ENCODE results near the gene IL26.

Gene IL26

GRCh38 chr12:68169213-68169889, 56.3 kb downstream of the IL26 start:
- H3K27ac Mint-ChIP-seq, result no peak overlapping the region
- H3K9me3 Mint-ChIP-seq, result peaks cover 2% of the 10 kb centered on the region
- H3K4me3 Mint-ChIP-seq, result no peak overlapping the region
- H3K27me3 Mint-ChIP-seq (ENCODE audit: low read depth), result no peaks in the 10 kb centered on the region
- H3K36me3 Mint-ChIP-seq (ENCODE audit: low read depth), result peaks cover 6% of the 10 kb centered on the region
- H3K4me1 Mint-ChIP-seq (ENCODE audit: low read depth), result peaks cover 38% of the 10 kb centered on the region

DNA sequence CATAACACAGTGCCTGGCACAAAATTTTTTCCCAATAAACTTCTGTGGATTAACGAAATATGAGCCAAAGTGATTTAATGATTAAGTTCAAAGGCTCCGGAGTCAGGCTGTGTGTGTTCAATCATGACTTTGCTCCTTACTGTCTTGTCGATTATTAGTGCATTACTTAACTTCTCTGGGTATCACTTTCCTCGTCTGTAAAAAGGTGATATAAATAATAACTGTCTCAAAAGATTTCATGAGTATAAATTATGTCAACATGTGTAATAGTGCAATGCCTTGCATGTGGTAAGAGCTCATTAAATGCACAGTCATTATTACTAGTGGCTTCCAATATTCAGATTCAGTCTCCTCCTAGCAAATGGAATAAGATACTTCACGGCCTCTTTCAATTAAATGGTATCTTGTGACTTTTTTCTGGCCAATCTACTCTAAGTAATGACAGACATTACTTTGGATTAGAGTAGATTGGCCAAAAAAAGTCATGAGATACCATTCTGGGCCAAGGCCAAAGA, 59.2 kb downstream of the IL26 start:
- H3K4me1 Mint-ChIP-seq (ENCODE audit: low read depth), result peaks cover 46% of the 10 kb centered on the region
- no peak overlapping the region for H3K4me3 Mint-ChIP-seq
- peaks cover 2% of the 10 kb centered on the region for H3K36me3 Mint-ChIP-seq (ENCODE audit: low read depth)
- no peaks in the 10 kb centered on the region for H3K27me3 Mint-ChIP-seq (ENCODE audit: low read depth)
- H3K27ac Mint-ChIP-seq, result no peak overlapping the region
- H3K9me3 Mint-ChIP-seq, result no peaks in the 10 kb centered on the region

- Mint-ChIP-seq H3K27me3 (ENCODE audit: low read depth) (no peaks in the 10 kb centered on the region), H3K4me1 (ENCODE audit: low read depth) (peaks cover 40% of the 10 kb centered on the region), H3K27ac (peak overlapping the region; percentile 83), H3K4me3 (peak overlapping the region; percentile 65), H3K9me3 (no peaks in the 10 kb centered on the region), H3K36me3 (ENCODE audit: low read depth) (peaks cover 6% of the 10 kb centered on the region)
These were observed 62.0 kb downstream of the IL26 start for GRCh38 chr12:68163560-68164081.

GRCh38 chr12:68162374-68162773, 63.2 kb downstream of the IL26 start:
- no peaks in the 10 kb centered on the region for H3K9me3 Mint-ChIP-seq
- H3K36me3 Mint-ChIP-seq (ENCODE audit: low read depth), result peaks cover 17% of the 10 kb centered on the region
- H3K4me1 Mint-ChIP-seq (ENCODE audit: low read depth), result peaks cover 44% of the 10 kb centered on the region
- no peak overlapping the region for H3K27ac Mint-ChIP-seq
- no peaks in the 10 kb centered on the region for H3K27me3 Mint-ChIP-seq (ENCODE audit: low read depth)
- no peak overlapping the region for H3K4me3 Mint-ChIP-seq

GRCh38 chr12:68159681-68160304, 65.8 kb downstream of the IL26 start, which contains the start of gene IFNG:
Gene IFNG (minus strand): TSS chr12:68159740. CDS start chr12:68159615, 125 bp downstream.
- H3K27me3 Mint-ChIP-seq (ENCODE audit: low read depth), result no peaks in the 10 kb centered on the region
- no peaks in the 10 kb centered on the region for H3K9me3 Mint-ChIP-seq
- peaks cover 37% of the 10 kb centered on the region for H3K36me3 Mint-ChIP-seq (ENCODE audit: low read depth)
- peaks cover 58% of the 10 kb centered on the region for H3K4me1 Mint-ChIP-seq (ENCODE audit: low read depth)
- H3K4me3 Mint-ChIP-seq, result peak within 1 kb of the TSS; percentile 87
- H3K27ac Mint-ChIP-seq, result peak within 1 kb of the TSS; percentile 82

- Mint-ChIP-seq H3K4me1 (ENCODE audit: low read depth) (peaks cover 53% of the 10 kb centered on the region), H3K9me3 (no peaks in the 10 kb centered on the region), H3K36me3 (ENCODE audit: low read depth) (peaks cover 49% of the 10 kb centered on the region), H3K27me3 (ENCODE audit: low read depth) (no peaks in the 10 kb centered on the region), H3K27ac (peak overlapping the region; percentile 82), H3K4me3 (peak overlapping the region; percentile 87)
These were observed 67.2 kb downstream of the IL26 start for GRCh38 chr12:68158432-68158831.

GRCh38 chr12:68157380-68157779, 68.2 kb downstream of the IL26 start:
- H3K4me3 Mint-ChIP-seq, result peak overlapping the region; percentile 87
- H3K9me3 Mint-ChIP-seq, result no peaks in the 10 kb centered on the region
- no peaks in the 10 kb centered on the region for H3K27me3 Mint-ChIP-seq (ENCODE audit: low read depth)
- H3K36me3 Mint-ChIP-seq (ENCODE audit: low read depth), result peaks cover 54% of the 10 kb centered on the region
- H3K27ac Mint-ChIP-seq, result peak overlapping the region; percentile 82
- peaks cover 51% of the 10 kb centered on the region for H3K4me1 Mint-ChIP-seq (ENCODE audit: low read depth)

GRCh38 chr12:68156636-68157035, 69.0 kb downstream of the IL26 start:
- no peaks in the 10 kb centered on the region for H3K9me3 Mint-ChIP-seq
- peaks cover 56% of the 10 kb centered on the region for H3K36me3 Mint-ChIP-seq (ENCODE audit: low read depth)
- H3K27me3 Mint-ChIP-seq (ENCODE audit: low read depth), result no peaks in the 10 kb centered on the region
- H3K4me1 Mint-ChIP-seq (ENCODE audit: low read depth), result peaks cover 47% of the 10 kb centered on the region
- H3K27ac Mint-ChIP-seq, result peak overlapping the region; percentile 82
- peak overlapping the region; percentile 87 for H3K4me3 Mint-ChIP-seq

- Mint-ChIP-seq H3K27ac (no peak overlapping the region), H3K27me3 (ENCODE audit: low read depth) (no peaks in the 10 kb centered on the region), H3K4me3 (no peak overlapping the region), H3K9me3 (no peaks in the 10 kb centered on the region), H3K4me1 (ENCODE audit: low read depth) (peaks cover 49% of the 10 kb centered on the region), H3K36me3 (ENCODE audit: low read depth) (peaks cover 58% of the 10 kb centered on the region)
These were observed 70.8 kb downstream of the IL26 start for GRCh38 chr12:68154779-68155178.
